ENCODE data around the gene FBXO47.

DNA sequence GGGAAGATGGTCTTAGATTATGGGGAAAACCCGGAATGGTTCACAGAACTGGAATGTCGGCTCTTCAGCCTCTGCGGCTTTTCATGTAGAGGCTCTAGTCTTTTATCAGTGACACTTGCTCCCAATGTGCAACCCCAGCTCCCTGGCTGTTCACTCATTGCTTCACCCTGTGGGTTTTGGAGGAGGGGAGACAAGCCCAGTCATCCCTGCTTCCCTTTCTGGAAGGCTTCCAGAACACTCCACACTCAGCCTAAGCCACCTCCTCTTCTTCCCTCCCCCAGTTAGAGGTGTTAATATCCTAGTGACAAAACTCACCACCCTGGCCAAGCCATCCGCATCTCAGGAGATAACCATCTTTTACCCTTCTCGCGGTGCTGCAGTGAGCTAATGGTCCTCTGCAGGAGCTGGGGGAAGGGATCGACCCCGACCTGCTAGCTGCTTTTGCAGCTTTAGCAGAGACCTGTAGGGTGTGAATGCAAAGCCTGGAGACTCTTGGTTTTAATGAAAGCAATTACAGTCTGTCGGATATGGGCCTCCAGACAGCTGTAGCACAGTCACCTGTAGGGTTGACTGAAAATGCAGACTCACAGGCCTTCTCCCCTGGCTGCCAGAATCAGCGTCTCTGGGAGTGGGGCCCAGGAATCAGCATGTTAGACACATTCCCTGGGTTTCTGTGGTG lies 66.1 kb downstream of the FBXO47 start:
- TF ChIP-seq, protein P1, sequence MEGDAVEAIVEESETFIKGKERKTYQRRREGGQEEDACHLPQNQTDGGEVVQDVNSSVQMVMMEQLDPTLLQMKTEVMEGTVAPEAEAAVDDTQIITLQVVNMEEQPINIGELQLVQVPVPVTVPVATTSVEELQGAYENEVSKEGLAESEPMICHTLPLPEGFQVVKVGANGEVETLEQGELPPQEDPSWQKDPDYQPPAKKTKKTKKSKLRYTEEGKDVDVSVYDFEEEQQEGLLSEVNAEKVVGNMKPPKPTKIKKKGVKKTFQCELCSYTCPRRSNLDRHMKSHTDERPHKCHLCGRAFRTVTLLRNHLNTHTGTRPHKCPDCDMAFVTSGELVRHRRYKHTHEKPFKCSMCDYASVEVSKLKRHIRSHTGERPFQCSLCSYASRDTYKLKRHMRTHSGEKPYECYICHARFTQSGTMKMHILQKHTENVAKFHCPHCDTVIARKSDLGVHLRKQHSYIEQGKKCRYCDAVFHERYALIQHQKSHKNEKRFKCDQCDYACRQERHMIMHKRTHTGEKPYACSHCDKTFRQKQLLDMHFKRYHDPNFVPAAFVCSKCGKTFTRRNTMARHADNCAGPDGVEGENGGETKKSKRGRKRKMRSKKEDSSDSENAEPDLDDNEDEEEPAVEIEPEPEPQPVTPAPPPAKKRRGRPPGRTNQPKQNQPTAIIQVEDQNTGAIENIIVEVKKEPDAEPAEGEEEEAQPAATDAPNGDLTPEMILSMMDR (IDR thresholded peaks at IDR 0.05), result no peak
- no peak for TF ChIP-seq POLR2A (IDR thresholded peaks at IDR 0.05)

Measured in adrenal gland (tissue), 5 donors.